NCI-H2029 (cell line): Measurements from ENCODE around the gene ZNF556.
A peak's percentile ranks its signal among the peaks of the same experiment; 100 is the strongest.
"Not testable (repeated sequence)": the region's sequence is repeated elsewhere in the genome, so short reads cannot be mapped to it uniquely, and the experiment has no call there.

Experiments used
- DNase-seq: peaks from one replicate; lab custom pipeline; 2025; lab: John Stamatoyannopoulos, UW

Gene ZNF556

DNA sequence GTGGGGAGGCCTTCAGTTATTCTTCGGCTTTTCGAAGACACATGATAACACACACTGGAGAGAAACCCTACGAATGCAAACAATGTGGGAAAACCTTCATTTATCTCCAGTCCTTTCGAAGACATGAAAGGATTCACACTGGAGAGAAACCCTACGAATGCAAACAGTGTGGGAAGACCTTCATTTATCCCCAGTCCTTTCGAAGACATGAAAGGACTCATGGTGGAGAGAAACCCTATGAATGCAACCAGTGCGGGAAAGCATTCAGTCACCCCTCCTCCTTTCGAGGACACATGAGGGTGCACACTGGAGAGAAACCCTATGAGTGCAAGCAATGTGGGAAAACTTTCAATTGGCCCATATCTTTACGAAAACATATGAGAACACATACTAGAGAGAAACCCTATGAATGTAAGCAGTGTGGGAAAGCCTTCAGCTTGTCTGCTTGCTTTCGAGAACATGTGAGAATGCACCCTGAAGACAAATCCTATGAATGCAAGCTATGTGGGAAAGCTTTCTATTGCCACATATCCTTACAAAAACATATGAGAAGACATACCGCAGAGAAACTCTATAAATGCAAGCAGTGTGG is 14.0 kb upstream of the ZNF556 start:
- DNase-seq: no peak

DNA sequence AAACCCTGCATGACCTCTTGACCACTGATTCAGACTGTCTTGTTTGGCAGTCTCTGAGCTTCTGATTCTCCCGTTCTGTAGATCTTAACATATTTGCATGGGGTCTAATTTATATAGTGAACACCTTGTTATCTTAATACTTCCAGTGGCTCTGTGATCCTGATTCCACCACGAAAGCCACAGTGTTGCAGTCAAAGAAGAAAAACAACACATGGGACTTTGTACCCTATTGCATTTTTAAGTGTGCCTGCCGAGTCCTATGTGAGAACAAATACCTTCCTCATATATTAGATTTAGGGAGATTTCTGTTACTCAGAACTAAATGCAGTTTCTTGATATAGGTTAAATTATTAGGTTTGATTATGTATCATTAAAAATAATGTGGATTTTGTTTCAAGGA is 12.3 kb upstream of the ZNF556 start:
- DNase-seq: no peak

DNA sequence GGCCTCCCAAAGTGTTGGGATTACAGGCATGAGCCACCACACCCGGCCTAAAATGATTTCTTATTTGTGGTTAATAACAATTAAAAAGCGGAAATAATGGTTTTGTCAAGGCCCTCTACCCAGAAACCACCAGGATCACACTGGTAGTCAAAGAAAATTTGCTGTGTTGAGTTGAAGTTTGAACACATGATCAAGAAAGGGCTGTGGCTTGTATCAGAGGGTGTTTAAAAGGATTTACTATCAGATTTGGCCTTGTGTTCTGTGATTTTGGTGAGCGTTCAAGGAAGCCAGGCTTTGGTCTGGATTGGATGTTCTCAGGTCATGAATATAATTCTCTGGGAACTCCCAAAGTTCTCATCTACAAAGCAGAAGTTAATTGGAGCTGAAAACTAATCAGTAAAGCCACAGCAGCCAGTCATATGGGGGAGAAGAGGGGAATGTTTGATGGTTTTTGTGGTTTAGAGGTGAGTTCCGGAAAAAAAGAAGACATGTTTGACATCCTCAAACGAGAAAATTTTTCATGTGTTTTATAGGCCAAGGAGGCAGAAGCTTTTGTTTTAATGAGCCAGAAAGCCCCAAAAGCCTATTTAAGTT is 10.6 kb upstream of the ZNF556 start:
- no peak for DNase-seq

- DNase-seq: no peak
These were observed 8.3 kb upstream of the ZNF556 start for GRCh38 chr19:2858864-2859263.

DNA sequence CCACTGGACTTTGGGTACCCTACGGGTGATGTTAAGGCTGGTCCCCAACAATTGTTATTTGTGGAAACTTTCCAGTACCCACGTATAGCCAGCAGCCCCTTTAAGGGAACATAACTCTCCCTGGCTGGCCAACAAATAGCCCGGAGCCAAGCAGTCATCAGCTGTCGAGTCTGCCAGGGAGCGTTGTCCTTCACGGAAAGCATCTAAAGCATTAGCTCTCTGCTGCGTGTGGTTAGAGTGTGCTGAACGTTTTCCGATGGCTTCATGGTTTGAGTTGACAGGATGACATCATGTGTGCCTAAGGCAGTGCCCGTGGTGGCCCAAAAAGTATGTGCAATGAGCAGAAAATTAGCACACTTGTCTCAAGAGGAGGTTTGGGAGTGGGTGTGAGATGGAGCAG is 3.3 kb upstream of the ZNF556 start:
- DNase-seq: no peak

GRCh38 chr19:2865334-2866100 is 1.6 kb upstream of the ZNF556 start:
- no peak for DNase-seq

DNA sequence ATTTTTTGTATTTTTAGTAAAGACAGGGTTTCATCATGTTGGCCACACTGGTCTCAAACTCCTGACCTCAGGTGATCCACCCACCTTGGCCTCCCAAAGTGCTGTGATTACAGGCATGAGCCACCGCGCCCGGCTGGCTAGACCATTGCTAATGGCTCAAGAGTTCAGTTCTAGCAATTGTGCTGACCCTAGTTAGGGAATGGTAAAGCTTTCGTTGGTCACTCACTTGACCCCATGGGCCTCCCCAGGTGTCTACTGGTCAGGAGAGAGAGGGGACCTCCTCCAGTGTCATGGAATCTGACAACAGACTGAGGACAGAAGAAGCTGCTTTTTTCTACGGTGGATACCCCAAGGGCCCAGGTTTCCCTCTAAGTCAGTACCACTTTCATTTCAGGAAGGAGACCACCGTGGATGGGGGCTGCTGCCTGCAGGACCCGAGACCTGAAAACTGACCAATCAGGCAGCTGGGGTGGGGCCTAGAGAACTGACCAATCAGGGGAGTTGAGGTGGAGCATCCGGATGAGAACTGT is 575 bp upstream of the ZNF556 start:
- DNase-seq: no peak

DNA sequence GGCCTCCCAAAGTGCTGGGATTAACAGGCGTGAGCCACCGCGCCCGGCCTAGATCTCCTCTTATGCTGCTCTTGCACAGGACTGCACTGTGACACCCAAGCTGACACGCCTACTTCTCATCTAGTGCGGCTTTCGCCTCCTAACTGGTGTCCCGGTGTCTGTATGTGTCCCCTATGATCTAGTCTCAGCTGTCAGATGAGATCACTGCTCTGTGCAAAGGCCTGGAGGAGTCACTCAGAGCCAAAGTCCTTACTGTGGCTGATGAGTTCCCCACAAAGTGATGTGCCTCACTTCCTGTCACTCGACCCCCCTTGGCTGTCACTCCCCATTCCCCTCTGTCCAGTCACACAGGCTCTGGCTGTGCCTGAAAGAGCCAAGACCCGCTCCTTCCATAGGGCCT is 2.5 kb downstream of the ZNF556 start:
- DNase-seq: no peak

- not testable (repeated sequence) for DNase-seq
These were observed 5.0 kb downstream of the ZNF556 start for GRCh38 chr19:2872175-2872574.

- DNase-seq: no peak
These were observed 10.5 kb downstream of the ZNF556 start for GRCh38 chr19:2877398-2878331.

DNA sequence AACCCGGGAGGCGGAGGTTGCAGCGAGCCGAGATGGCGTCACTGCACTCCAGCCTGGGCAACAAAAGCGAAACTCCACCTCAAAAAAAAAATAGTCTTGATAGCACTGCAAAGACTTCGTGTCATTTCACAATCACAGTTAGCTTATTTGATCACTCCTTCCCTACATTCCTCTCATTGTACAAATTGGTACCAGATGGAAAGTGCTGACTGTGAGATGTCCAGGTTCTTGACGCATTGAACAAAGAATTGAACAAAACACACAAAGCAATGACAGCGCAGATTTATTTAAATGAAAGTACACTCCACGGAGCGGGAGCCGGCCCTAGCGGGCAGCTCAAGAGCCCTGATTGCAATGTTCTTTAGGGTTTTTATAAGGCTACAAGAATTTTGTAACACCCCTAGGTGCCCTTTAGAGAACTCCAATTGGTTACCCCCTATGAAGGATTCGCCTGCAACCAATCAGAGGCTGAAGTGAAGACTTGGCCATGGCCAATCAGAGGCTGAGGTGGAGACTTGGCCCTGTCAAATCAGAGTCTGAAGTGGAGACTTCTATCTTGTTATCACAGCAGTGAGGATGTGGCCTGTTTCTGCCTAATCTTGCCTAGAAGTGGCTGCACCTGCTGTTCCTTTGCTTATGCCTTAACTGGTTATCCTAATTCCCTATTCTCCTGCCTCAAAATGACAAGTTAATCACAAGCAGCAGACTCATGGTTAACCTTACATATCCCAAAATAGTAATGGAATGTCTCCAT is 16.7 kb downstream of the ZNF556 start:
- DNase-seq: no peak

- DNase-seq: no peak
These were observed 18.6 kb downstream of the ZNF556 start for GRCh38 chr19:2885736-2886135.

- DNase-seq: peak; percentile 71
These were observed 20.3 kb downstream of the ZNF556 start for GRCh38 chr19:2887391-2887914.

- peak; percentile 90 for DNase-seq
These were observed 21.6 kb downstream of the ZNF556 start for GRCh38 chr19:2888731-2889224.

- DNase-seq: not testable (repeated sequence)
These were observed 23.4 kb downstream of the ZNF556 start for GRCh38 chr19:2890531-2890930.

DNA sequence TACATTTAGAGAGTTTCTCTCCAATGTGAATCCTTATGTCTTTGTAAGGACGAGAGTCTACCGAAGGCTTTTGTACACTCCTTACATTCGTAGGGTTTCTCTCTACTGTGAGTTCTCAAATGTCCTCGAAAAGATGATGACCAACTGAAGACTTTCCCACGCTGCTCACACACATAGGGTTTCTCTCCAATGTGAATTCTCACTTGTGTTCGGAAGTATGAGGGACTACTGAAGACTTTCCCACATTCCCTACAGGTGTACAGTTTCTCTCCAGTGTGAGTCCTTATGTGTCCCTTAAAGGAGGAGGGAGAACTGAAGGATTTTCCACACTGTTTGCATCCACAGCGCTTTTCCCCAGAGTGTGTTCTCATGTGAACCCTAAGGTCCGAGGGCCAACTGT is 29.6 kb downstream of the ZNF556 start:
- DNase-seq: no peak

GRCh38 chr19:2900296-2901252 is 33.4 kb downstream of the ZNF556 start, which contains the start of gene ZNF57:
Gene ZNF57, plus strand, starts transcription at chr19:2900928. Its CDS starts 118 bp downstream, at chr19:2901046.
- peak; percentile 99 for DNase-seq

DNA sequence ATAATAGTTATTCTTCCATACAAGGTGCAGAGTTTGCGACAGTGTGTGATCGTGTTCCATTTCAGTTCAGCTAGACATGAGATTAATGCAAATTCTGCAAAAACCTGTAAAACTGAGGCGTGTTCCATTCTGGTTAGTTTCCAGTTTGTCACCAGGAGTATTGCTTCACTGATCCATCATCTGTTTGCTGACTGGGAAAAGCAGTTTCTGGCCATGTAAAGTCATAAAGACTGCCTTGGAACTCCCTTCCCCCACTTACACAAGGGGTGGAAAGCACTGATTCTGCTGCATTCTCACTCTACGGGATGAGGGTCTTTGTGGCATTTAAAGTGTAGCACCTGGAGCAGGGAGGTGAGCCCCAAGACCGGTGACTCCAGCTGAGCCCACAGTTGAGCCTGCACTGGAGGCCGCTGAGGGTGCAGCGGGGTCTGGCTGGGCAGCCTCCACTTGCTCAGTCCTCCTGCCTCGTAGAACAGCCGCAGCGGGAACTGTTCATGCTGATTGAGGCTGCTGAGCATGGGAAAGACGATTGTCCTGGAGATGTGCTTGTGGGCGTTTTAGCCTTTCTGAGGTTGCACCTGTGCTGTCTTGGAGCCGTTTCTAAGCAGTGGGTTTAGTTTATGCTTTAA is 35.6 kb downstream of the ZNF556 start:
- no peak for DNase-seq

DNA sequence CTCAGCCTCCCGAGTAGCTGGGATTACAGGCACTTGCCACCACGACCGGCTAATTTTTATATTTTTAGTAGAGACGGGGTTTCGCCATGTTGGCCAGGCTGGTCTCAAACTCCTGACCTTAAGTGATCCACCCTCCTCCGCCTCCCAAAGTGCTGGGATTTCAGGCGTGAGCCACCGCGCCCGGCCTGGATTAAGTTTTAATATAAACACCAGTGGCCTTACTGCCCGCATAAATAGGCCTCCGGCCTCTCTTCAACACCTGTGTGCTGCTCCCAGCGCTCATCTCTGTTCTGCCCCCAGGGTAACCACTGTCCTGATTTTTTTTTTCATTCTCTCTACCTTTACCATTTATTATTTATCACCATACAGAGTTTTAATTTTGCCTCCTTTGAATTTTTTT is 36.2 kb downstream of the ZNF556 start:
- DNase-seq: not testable (repeated sequence)
